ENCODE results near the gene APOBEC3A.
A peak's percentile ranks its signal among the peaks of the same experiment; 100 is the strongest.
"Not testable (repeated sequence)": the region's sequence is repeated elsewhere in the genome, so short reads cannot be mapped to it uniquely, and the experiment has no call there.

The APOBEC3A gene

GRCh38 chr22:38981992-38982927 lies 24.9 kb downstream of the APOBEC3A start, which contains the start of gene APOBEC3B:
APOBEC3B (plus strand) TSS chr22:38982347; CDS start chr22:38982454, 107 bp downstream.
- DNase-seq, result peak; percentile 26

- DNase-seq, result no peak
These were observed 26.8 kb downstream of the APOBEC3A start for GRCh38 chr22:38984224-38984623.

GRCh38 chr22:38984784-38985757 lies 27.7 kb downstream of the APOBEC3A start:
- not testable (repeated sequence) for DNase-seq

- DNase-seq, result no peak
These were observed 29.2 kb downstream of the APOBEC3A start for GRCh38 chr22:38986629-38987028.

GRCh38 chr22:38987171-38987895 lies 29.9 kb downstream of the APOBEC3A start:
- no peak for DNase-seq

GRCh38 chr22:38989466-38989865 lies 32.1 kb downstream of the APOBEC3A start:
- DNase-seq, result no peak

GRCh38 chr22:38992871-38993371 lies 35.5 kb downstream of the APOBEC3A start:
- not testable (repeated sequence) for DNase-seq

GRCh38 chr22:38996105-38996504 lies 38.7 kb downstream of the APOBEC3A start:
- no peak for DNase-seq

GRCh38 chr22:38997518-38997917 lies 40.1 kb downstream of the APOBEC3A start:
- DNase-seq, result no peak

GRCh38 chr22:39003165-39003638 lies 45.8 kb downstream of the APOBEC3A start:
- no peak for DNase-seq

GRCh38 chr22:39007177-39007576 lies 49.8 kb downstream of the APOBEC3A start:
- no peak for DNase-seq

- DNase-seq, result not testable (repeated sequence)
These were observed 51.0 kb downstream of the APOBEC3A start for GRCh38 chr22:39008271-39008850.

- DNase-seq, result no peak
These were observed 53.5 kb downstream of the APOBEC3A start for GRCh38 chr22:39010946-39011345.

All from SIG-M5 (cell line).